GM19463 (cell line): ENCODE results near the gene CLCN7.

ENCODE experiments used
- ATAC-seq: cut with Tn5 transposase; IDR thresholded peaks from one replicate; pipeline ENCODE4 v1.9.1; 2021; ENCODE audit warnings: mild to moderate bottlenecking, moderate library complexity; ENCODE audit not compliant: unreplicated experiment

CLCN7 gene

GRCh38 chr16:1465567-1465915 is 9.3 kb downstream of the CLCN7 start:
- ATAC-seq, result no peak

DNA sequence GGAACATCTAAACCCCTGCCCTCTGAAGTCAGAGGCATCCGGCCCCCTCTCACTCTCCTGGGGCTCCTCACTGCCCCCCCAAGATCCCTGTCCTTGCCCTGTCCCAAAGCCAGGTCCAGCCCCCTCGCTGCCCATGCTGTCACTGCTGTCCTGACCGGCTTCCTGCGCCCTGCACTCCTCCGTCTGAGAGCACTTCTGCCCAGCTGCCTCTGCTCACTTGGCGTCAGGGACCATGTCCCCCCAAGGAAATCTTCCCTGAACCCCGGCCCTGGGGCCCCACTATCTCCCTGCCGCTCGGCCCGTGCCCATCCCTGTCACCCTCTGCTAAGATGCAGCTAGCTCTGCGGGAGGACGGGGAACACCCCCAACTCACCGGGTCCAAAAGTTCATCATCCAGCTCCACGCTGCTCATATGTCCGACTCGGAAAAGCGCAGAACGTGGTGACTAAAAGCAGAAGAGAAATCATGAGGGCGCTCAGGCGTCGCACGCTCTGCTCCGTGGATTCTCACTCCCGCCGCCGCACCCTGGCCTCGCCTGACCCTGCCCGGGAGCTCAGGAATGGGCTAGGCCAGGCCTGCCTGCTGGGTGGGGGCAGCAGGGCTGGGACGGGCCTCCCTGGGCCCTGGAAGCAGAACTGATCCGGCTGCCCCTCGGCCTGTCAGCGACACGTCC is 9.8 kb downstream of the CLCN7 start:
- ATAC-seq, result no peak

- ATAC-seq, result no peak
These were observed 10.5 kb downstream of the CLCN7 start for GRCh38 chr16:1464196-1464893.

DNA sequence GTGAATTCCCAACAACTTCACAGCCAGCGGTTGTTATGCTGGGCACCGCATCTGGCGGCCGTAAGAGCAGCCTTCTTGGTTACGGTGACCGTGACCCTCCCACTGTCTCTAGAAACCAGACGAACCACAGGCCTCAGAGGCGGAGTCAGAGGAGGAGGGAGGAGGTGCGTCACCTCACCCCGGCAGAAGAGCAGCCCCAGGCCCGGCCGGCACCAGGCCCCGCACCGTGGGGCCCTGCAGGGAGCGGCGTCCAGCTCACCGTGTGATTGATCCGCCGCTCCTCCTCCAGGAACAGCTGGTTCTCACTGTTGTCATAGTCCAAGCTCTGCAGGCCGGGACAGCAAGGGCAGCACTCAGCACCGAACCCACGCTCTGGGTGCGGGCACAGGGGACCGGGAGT is 13.7 kb downstream of the CLCN7 start:
- no peak for ATAC-seq

- no peak for ATAC-seq
These were observed 14.2 kb downstream of the CLCN7 start for GRCh38 chr16:1460602-1461138.

DNA sequence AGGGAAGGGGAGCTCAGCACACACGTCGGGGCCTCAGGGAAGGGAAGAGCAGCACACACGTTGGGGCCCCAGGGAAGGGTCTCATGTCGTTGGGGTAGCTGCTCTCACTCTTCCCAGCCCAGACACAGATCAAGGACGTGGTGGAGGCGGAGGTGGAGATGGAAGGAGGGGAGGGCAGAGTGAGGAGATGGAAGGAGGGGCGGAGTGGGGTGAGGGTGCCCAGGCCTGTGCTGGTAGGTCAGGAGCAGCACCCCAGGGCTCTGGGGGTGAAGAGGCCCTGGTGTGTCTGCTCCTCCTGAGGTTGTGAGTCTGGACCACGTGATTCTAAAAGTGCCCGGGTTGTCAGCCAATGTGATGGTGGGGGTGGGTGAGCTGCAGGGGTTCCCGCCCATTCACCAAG is 14.9 kb downstream of the CLCN7 start:
- no peak for ATAC-seq

DNA sequence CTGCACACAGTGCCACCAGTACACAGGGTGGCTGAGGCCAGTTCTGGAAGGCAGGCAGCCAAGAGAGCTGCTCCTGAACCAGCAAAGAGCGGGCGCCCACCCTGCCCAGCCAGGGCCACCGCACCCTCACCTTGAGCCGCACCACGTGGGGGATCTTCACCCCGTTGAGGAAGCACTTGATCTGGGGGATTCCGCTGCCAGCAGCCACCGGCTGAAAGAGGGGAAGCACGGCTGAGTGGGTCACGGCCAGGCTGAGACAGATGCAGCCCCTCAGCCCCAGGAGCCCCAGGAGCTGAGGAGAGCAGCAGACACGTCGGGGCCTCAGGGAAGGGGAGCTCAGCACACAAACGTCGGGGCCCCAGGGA is 15.9 kb downstream of the CLCN7 start:
- ATAC-seq, result no peak

GRCh38 chr16:1458336-1458976 is 16.4 kb downstream of the CLCN7 start:
- no peak for ATAC-seq

- ATAC-seq, result no peak
These were observed 17.2 kb downstream of the CLCN7 start for GRCh38 chr16:1457489-1458245.

DNA sequence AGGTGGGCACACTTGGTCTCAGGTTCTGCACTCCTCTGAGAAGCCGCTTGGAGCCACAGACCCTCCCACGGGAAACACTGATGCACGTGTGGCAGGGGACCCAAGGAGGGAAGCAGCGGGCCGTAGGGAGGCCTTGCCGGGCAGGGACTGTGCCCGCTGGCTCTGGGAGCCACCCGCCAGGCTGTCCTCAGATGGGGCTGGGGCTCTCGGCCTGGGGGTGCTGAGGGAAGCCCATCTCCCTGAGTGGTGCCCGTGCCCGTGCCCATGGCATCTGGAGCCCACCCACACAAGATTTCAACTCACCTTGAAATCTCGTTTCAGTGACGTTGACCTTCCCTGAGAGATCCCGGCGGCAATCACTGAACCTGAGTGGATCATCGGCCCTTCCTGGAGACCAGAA is 17.9 kb downstream of the CLCN7 start:
- ATAC-seq, result no peak

DNA sequence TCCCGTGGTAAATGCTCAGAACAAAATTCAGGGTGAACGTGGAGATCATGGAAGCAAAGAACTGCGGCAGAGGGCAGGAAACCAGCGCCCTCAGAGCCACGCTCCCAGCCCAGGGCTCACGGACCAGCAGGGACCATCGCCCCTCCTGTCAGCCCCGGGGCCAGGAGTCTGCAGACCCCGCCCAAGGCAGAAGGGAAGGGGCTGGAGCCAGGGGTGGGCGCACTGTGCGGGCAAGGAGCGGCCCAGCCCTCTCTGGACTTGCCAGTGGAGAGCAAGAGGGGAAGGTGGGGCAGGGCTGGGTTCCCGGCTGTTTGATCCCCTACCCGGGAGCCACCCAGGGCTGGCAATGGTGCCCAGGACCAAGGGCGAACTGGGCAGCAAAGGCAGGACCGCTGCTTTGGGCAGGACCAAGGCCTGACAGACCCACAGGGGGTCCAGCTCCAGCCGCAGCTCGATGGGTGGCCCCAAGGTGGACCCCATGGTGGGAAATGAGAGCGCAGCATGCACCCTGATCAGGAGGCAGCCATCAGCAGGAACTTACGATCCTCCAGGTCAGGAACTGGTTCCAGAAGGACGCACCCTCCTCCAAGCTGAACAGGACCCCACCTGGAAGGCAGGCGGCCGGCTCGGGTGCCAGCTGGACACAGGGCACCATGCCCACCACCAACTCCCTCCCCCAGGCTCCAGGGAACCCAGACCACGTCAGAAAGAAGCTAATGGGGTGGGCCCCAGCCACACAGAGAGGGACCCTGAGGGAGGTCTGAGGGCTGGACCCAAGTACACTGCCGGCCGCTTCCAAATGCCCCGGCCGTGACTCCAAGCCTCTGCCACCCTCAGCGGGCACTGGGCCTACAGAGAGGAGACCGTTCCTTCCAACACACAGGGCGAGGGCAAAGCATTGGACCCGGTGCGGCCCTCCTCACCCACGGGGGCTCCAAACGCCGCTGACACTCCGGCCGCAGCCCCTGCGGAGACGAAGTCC is 19.3 kb downstream of the CLCN7 start:
- no peak for ATAC-seq

DNA sequence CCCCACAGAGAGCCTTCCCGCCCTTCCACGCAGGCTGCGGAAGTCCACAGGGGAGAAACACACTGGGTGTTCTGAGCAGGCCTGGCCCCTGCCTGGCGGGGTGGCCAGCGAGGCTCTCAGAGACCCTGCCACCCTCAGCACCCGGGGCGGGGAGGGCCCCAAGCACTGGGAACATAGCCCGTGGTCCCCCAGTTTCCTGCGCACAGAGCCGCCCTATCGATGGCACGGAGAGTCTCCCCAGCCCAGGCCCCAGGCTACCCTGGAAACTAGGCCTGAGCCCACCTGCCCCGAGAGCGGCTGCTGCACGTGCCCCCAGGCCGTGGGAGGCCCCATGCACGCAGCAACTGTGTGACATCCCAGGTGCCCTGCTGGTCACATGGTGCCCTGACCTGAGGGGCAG is 20.3 kb downstream of the CLCN7 start:
- ATAC-seq, result no peak

DNA sequence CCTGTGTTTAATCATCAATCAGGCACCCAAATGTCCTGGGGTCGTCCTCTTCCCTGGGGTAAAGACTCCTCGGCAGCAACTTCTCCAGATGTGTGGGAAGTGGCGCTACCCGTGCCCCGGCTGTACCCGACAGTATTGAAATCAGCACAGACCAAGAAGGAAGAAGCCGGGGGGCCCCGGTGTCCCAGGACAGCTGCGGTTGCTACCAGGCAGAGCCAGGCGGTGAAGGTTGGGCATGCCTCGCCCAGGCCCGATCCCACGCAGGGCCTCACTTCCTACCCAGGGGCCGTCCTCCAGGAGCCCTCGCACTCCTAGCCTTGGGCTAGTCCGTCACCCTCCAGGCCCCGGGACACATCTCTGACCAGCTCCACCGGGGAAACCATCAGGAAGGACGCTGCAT is 21.5 kb downstream of the CLCN7 start:
- no peak for ATAC-seq

DNA sequence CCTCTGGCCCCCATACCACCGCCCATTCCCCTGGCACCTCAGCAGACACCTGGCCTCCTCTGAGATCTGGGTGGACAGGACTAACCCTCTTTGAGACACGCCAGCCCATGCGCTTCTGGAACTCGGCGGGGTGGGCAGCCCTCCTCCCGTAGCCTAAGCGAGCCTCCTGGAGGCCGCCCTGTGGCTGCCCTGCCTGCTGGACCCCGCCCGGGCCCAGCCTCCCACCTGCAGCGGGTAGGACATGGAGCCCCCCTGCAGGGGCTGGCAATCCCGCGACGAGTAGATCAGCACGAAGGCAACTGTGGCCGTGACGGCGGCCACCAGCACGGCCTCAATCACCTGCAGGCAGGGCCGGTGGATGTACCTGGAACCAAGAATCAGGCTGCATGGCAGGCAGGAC is 22.3 kb downstream of the CLCN7 start:
- no peak for ATAC-seq

DNA sequence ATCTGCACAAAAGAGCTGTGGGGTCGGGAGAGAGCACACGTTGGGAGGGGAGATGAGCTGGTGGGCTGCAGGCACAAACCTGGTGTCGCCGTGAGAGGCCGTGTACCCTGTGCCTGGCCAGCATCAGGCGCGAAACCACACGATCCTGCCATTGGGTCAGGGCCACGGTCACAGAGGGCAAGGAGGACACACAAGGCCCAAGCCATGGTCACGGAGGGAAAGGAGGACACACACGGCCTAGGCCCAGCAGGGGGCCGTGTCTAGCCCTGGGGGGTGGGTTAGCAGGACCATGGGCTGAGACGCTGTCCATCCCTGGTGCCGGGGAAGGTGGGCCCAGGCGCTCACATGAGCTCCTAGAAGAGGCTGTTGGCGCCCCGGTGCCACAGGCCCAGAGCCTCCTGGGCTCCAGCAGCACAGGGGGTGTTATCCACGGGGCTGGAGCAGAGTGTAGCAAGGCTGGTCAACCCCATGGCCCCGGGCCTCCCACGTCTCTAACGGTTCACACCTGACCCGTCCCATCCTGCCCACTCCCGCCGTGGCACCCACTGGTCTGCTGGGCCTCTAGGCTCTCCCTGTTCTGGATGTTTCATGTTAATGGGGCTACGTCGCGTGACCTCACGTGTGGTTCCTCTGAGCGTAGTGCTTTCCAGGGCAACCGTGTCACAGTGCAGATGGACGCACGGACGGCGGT is 23.0 kb downstream of the CLCN7 start:
- ATAC-seq, result no peak

DNA sequence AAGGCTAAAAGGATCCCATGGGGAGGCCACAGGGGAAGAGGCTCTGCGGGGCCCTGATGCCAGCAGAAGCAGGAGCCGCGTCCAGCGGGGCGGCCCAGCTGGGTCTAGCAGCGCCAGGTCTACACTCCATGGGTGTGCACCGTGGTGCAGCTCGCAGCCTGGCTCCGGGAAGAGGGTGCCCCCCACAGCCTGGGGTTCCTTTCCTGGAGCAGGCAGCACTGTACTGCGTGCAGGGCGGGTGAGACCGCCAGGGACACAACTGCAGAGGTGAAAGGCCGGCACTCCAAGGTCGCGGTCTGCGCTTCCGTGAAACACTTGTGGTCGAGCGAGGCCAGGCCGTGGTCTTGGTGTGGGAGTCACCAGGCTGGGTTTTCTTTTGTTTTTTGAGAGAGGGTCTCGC is 24.0 kb downstream of the CLCN7 start:
- ATAC-seq, result no peak

- ATAC-seq, result no peak
These were observed 24.6 kb downstream of the CLCN7 start for GRCh38 chr16:1450218-1450617.

DNA sequence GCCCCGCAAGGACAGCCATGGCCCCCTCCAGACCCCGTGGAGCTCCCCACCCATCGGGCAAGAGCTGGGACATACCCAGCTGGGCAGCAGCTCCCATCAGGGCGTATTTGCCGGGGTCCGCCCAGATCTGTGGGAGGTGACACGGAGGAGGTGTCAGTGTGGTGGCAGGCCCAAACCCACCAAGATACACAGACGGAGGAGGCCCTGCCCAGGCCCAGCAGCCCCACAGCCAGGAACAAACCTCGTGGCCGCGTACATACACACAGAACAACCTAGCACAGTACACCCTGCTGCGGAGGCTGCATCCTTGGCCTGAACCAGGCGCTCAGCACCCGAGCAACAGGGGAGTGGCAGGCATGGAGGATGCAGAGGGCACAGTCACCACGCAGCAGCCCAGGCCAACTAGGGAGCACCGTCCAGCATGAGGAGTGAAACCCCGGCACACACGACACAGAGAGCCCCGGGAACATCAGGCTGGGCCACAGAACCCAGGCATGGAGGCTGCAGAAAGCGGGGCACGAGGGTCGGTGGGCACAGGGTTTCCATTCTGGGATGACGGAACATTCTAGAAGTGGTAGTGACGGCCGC is 25.5 kb downstream of the CLCN7 start:
- ATAC-seq, result no peak

GRCh38 chr16:1448536-1449116 is 26.2 kb downstream of the CLCN7 start:
- ATAC-seq, result no peak
